GM12865 (cell line): ENCODE data around the gene C1GALT1.
"Not testable (repeated sequence)": the region's sequence is repeated elsewhere in the genome, so short reads cannot be mapped to it uniquely, and the experiment has no call there.

ENCODE experiments used
- DNase-seq: peaks from one replicate; pipeline ENCODE4 v3.0.0; 2010; ENCODE audit warnings: low read depth
- H3K4me3 ChIP-seq: 2 replicates; pipeline ENCODE4 v1.5.1; 2011; ENCODE audit warnings: mild to moderate bottlenecking, low read depth, low read length, control low read depth
- TF ChIP-seq, protein P1 (sequence below): IDR thresholded peaks from 2 replicates; pipeline ENCODE4 v1.5.1; 2011; ENCODE audit warnings: low read length, control low read depth, low read depth, inconsistent platforms; ENCODE audit not compliant: insufficient read depth; ENCODE audit errors: missing control alignments

C1GALT1 gene

DNA sequence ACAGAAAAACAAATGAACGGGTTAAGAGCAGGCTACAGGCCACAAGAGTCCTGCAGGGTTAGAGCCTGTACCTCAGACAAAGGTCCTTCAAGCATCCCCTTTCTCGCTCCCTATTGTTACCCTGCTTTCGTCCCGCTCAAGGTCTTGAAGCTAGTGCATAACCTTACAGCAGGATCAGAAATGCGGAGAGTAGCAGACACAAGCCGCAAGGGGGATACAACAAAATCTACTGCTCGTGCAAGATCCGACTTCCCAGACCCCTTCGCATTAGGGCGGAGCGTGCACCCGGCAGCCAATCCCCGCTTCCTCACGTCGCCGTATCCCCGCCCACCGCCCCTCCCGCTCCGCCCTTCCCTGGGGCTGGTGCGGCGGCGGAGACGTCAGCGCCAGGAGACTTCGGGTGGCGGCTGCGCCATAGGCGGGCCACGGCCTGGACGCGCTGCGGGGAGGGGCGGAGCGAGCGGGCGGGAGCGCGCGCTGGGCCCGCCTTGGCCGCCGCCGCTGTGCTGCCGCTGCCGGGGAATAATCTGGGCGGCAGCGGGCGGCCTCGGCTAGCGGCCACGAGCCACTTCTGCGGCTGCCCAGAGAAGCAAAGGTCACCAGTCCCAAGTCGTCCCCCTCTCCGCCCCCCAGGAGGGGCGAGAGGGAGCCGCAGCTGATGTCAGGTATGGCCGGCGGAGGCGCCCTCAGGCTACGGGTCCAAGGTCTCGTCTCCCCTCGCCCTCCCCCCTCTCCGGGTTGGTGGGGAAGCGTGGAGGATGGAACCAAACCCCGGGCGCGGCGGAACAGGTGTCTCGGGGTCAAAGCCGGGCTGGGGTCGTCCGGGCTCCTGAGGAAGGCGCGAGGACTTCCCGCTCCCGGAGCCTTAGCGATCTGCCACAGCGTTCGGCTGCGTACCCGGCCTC lies at the start of gene C1GALT1:
TSS of gene C1GALT1 (plus strand) at position 389 of the 905 bp plus-strand sequence. CDS start 51,776 bp downstream, outside the sequence.
- H3K4me3 ChIP-seq = peak within 1 kb of the TSS; percentile 95
- TF ChIP-seq, protein P1, sequence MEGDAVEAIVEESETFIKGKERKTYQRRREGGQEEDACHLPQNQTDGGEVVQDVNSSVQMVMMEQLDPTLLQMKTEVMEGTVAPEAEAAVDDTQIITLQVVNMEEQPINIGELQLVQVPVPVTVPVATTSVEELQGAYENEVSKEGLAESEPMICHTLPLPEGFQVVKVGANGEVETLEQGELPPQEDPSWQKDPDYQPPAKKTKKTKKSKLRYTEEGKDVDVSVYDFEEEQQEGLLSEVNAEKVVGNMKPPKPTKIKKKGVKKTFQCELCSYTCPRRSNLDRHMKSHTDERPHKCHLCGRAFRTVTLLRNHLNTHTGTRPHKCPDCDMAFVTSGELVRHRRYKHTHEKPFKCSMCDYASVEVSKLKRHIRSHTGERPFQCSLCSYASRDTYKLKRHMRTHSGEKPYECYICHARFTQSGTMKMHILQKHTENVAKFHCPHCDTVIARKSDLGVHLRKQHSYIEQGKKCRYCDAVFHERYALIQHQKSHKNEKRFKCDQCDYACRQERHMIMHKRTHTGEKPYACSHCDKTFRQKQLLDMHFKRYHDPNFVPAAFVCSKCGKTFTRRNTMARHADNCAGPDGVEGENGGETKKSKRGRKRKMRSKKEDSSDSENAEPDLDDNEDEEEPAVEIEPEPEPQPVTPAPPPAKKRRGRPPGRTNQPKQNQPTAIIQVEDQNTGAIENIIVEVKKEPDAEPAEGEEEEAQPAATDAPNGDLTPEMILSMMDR = peak; percentile 40
- peak; percentile 99 for DNase-seq

DNA sequence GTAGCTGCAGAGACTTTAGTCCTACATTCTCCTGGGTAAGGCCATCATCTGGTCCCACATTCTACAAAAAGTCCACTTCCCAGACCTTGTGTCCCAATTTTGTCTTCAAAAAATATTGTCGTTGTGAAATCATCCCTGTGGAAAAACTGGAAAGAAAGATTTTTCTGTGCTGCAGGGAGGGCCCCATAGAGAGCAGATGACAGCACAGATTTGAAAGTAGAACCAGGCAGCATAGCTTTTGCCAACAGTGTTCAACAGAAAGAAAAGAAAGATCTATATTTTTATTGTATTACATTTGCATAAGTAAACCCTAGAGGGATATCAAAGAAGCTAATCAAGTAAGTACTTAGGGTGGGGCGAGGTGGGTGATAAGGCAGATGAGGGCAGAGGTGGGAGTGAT lies 48.3 kb upstream of the C1GALT1 start:
- TF ChIP-seq, protein P1 = no peak
- DNase-seq = no peak
- no peak overlapping the region for H3K4me3 ChIP-seq

DNA sequence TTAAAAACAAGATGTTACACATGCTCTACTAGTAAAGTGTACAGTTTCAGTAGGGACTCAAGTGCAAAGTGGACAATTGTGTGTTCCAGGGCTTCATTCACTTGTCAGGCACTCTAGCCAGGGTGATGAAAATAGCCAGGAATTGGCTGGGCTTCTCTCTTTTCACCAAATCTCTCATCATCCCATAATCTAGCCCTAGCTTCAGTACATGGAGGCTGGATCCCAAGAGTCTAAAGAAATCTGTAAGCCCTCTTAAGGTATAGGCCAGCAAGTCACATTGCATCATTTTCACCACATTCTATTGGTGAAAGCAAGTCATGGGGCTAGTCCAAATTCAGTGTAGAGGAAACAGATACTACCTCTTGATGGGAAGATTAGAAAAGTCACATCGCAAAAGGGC lies 47.3 kb upstream of the C1GALT1 start:
- TF ChIP-seq, protein P1 = no peak
- DNase-seq = no peak

DNA sequence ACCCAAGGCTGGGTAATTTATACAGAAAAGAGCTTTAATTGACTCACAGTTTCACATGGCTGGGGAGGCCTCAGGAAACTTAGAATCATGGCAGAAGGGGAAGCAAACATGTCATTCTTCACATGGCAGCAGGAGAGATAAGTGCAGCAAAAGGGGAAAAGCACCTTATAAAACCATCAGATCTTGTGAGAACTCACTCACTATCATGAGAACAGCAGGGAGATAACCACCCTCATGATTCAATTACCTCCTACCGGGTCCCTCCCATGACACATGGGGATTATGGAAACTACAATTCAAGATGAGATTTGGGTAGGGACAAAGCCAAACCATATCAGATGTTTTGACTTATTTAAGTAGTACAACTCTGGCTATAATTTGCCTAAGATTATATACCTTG lies 46.4 kb upstream of the C1GALT1 start:
- not testable (repeated sequence) for DNase-seq, H3K4me3 ChIP-seq

More for the DNA sequence above, 47.3 kb upstream of the C1GALT1 start:
- H3K4me3 ChIP-seq = no peak overlapping the region

DNA sequence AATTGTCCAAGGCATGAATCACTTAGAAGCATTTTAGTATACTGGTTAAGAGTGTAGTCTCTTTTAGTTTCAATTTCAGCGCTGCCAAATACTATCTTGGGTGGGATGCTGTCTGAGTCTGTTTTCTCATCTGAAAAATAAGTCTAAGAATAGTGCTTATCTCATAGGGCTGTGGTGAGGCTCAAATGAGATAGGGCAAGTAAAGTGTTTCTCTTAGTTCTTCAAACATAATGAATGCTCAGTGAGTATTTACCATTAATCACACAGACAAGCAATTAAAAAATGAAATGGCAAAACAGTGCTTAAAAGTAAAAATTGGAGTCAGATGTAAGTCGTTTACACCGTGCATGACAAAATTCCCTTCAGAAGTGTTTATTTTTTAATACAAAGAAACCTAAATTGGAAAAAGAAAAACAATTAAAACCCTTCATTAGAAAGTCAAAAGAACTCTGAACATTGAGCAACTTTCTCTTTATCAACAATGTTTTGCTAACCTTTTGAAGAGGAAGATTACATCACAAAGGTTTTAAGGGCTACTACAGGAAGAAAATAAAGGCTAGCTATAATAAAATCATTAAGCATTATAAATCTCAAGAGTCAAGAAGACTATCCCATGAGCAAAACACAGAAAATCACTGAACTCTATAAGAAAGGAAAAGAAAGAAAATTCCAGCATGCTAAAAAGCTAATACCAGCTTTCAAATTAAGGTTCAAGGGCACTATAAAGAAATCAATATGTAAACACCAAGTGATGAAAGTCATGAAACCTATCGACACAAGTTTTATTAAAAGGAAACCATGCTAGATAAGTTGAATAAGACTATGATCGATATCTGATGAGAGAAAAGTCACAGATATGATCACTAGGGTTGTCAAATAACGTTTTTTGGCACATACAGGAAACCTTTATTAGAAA lies 45.6 kb upstream of the C1GALT1 start:
- peak; percentile 45 for DNase-seq
- TF ChIP-seq, protein P1 = no peak
- no peak overlapping the region for H3K4me3 ChIP-seq

DNA sequence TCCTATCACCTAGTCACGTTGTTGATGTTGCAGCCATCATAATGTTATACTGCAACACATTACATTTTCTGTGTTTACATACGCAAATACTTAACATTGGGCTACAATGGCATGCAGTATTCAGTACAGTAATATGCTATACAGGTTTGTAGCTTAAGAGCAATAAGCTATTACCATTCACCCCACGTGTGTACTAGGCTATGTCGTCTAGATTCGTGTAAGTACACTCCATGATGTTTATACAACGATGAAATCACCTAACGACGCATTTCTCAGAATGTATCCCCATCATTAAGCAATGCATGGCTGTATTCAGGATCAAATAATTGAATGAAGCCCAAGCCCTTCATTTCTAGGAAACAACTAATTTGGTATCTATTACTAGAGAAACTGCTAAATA lies 43.4 kb upstream of the C1GALT1 start:
- DNase-seq = no peak
- TF ChIP-seq, protein P1 = no peak

DNA sequence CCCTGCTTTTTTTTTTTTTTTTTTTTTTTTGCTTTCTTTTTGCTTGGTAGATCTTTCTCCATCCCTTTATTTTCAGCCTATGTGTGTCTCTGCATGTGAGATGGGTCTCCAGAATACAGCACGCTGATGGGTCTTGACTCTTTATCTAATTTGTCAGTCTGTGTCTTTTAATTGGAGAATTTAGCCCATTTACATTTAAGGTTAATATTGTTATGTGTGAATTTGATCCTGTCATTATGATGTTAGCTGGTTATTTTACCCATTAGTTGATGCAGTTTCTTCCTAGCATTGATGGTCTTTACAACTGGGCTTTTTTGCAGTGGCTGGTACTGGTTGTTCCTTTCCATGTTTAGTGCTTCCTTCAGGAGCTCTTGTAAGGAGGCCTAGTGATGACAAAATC lies 38.9 kb upstream of the C1GALT1 start:
- H3K4me3 ChIP-seq, DNase-seq: not testable (repeated sequence)

More for the DNA sequence above, 43.4 kb upstream of the C1GALT1 start:
- H3K4me3 ChIP-seq = no peak overlapping the region

DNA sequence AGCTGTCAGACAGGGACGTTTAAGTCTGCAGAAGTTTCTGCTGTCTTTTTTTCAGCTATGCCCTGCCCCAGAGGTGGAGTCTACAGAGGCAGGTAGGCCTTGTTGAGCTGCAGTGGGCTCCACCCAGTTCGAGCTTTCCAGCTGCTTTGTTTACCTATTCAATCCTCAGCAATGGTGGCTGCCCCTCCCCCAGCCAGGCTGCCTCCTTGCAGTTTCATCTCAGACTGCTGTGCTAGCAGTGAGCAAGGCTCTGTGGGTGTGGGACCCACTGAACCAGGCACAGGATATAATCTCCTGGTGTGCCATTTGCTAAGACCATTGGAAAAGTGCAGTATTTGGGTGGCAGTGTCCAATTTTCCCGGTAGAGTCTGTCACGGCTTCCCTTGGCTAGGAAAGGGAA lies 37.2 kb upstream of the C1GALT1 start:
- H3K4me3 ChIP-seq, DNase-seq: not testable (repeated sequence)
